ENCODE measurements around the gene CERK.
"Not testable (repeated sequence)": the region's sequence is repeated elsewhere in the genome, so short reads cannot be mapped to it uniquely, and the experiment has no call there.

The CERK gene

DNA sequence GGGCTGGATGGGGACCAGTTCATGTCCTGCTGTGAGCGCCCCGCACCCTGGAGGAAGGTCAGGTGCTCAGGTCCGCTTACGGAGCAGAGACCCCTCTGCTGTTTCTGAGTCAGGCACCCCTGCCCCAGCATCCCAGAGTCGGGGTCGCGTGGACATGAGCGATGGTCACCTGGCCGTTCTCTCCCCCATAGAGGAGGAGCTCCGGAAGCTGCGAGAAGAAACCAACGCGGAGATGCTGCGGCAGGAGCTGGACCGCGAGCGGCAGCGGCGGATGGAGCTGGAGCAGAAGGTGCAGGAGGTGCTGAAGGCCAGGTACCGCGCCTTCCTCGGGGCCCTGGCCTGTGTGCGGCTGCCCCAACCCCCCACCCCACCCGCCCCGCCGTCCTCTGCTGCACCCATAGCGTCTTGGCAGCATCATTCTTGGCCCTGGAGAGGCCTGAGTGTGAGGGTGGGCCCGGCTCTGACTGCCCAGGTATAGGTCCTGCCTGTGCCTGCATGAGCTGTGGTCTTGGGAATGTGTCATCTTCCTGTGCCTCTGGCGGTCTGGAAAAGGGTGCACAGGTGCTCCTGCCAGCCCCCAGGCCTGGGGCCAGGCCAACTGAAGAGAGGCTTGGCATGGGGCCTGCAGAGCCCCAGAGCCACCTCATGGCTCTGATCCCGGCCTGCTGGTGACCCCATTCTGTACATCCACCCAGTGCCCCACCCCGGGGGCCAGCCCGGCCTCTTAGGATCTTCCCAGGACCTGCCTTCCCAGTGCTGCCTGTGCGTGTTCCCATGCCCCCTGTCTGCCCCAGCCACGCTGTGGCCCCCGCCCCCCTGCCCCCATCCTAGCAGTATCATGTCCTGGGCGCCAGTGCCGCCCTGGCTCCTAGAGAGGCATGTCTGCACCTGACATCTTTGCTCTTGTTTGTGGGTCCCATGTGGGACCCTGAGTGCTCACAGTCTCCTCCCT is 79.8 kb downstream of the CERK start:
- no peak for DNase-seq

GRCh38 chr22:46657655-46657953 is 80.4 kb downstream of the CERK start:
- no peak for DNase-seq

GRCh38 chr22:46656856-46657654 is 81.0 kb downstream of the CERK start:
- DNase-seq = no peak

- DNase-seq = no peak
Observed at GRCh38 chr22:46655861-46656608, 82.0 kb downstream of the CERK start.

- no peak for DNase-seq
Observed at GRCh38 chr22:46654927-46655595, 83.0 kb downstream of the CERK start.

DNA sequence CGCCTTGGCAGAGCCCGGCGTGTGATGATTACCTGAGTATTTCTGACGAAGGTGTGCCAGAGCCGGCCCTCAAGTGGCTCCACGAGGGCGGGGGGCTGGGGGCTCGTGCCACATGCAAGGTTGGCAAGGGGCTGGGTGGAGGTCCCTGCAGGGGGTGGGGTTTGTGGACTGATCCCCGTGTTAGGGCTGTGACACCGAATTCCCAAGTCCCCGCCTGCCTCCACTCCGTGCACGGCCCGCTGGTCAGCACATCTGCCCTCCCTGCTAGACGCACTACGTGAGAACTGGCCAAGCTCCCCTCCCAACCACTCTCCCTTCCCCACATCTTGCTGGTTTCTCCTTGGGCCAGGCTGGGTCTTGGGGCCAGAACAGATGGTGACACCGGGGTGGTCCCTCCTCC is 83.6 kb downstream of the CERK start:
- no peak for DNase-seq

DNA sequence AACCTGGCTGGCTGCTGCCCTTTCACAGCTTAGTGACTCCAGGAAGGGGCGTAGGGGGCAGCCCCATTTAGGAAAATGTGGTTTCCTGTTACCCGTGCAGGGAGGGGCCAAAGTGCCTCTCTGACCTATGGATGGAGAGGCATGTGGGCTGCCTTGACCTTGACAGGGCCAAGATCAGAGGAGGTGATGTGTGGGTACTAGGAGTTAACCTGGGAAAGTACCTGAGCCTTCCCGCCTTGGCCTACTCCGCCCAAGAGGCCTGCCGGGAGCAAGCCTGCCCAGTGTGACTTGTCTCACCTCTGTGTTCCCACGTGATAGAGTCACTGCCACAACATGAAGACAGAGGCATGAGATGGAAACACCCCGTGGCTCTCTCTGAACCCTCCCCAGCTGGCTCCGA is 84.5 kb downstream of the CERK start:
- peak; percentile 25 for DNase-seq

DNA sequence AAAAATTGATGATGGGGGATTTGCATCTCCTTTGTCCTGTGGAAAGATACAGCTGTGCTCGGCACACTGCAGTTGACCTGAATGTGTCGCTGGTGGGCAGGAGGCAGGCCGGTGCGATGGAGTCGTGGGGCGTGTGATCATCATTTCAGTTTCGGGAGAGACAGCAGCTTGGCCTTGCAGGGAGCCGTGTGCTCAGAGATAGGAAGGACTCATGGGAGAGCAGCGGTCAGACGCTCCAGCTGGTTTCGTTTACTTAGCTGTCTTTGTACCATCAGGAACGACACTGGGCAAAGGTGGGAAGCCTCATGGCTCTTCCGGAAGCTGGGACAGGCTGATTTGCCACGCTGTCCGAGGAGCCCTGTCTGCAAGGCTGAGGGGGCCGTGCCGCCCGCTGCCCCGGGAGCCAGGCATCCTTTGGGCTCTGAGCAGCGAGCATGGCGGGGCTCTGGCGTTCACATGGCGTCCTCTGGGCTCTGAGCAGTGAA is 85.2 kb downstream of the CERK start:
- no peak for DNase-seq

GRCh38 chr22:46652081-46652846 is 85.8 kb downstream of the CERK start:
- DNase-seq = peak; percentile 41

DNA sequence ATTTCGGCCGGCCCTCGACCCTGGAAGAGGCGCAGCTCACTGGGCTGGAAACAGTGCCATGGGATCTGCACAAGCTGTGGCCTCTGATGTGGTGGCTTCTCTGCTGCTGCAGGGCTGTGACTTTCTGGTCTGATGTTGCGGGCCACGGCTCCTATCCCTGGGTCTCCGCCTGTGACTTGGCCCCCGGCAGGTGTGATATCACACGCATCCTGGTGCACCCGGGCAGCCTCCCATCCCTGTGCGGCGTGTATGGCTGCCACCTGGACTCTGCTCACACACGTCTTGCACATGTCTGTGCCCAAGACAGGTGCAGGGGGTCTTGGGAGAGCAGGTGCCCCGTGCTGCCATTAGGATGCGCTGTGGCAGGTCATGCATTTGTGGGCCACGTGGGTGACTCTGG is 86.7 kb downstream of the CERK start:
- no peak for DNase-seq

DNA sequence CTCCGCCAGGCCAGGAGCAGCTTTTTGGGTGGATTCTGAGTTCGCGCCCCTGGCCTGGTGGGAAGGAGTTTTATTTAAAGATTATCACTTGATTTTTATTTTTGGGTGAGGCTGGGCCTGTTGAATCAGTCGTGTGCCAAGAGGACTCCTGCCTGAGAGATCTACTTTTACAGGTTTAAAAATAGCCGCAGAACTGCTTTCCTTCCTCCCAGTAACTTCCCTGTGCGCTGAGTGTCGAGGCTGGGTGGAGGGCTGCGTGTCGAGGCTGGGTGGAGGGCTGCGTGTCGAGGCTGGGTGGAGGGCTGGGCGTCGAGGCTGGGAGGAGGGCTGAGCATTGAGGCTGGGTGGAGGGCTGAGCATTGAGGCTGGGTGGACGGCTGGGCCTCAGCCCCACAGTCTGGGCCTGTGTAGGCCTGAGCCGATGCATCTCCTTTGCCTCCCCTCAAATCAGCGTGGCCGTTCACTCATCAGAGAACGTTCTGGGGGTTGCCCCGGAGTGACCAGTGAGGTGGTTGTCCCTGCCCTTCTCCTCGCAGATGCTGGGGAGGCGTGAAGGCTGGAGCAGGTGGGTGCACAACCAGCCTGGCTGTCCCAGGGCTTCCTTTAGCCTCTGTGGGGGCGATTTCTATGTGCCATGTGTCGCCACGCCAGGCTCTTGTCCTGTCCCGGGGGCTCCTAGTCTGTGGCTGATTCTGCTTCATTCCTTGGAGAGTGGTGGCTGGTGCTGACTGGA is 87.8 kb downstream of the CERK start:
- no peak for DNase-seq

- peak; percentile 92 for DNase-seq
Observed at GRCh38 chr22:46649141-46650077, 88.6 kb downstream of the CERK start.

GRCh38 chr22:46648225-46648820 is 89.7 kb downstream of the CERK start:
- DNase-seq = not testable (repeated sequence)

DNA sequence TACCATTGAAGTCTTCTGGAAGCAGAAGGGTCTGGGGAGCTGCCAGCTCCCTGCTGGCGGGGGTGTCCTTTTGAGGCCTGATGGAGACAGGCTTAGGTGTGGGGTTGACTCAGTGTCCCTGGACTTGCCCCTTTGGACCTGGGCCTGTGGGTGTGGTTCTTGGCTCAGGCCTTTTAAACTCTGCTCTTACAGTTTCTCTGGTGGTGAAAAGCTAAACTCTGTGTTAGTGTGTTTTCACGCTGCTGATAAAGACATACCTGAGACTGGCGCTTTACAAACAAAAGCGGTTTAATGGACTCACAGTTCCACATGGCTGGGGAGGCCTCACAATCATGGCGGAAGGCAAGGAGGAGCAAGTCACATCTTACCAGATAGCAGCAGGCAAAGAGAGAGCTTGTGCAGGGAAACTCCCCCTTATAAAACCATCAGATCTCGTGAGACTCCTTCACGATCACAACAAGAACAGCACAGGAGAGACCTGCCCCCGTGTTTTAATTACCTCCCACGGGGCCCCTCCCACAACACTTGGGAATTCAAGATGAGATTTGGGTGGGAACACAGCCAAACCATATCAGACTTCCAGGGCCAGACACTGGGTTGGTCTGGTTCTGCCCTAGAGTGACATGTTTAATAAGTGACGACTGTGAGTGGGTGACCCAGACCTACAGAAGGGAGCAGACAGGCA is 91.4 kb downstream of the CERK start:
- peak; percentile 63 for DNase-seq

DNA sequence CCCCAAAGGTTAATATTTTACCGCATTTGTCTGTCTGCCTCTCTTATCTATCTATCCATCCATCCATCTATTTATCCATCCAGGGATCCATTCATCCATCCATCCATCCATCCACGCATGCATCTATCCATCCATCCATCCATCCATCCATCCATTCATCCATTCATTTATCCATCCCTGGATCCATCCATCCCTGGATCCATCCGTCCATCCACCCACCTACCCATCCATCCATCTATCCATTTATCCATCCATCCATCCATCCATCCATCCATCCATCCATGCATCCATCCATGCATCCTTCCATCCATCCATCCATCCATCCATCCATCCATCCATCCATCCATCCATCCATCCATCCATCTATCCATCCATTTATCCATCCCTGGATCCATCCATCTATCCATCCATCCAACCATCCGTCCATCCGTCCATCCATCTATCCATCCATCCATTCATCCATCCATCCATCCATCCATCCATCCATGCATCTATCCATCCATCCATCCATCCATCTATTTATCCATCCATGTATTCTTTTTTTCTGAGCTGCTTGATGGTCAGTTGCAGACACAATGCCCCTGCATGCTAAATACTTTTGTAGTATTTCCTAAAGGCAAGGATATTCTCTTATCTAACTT is 95.1 kb downstream of the CERK start:
- not testable (repeated sequence) for DNase-seq

- no peak for DNase-seq
Observed at GRCh38 chr22:46641811-46642266, 96.2 kb downstream of the CERK start.

- no peak for DNase-seq
Observed at GRCh38 chr22:46640293-46641055, 97.6 kb downstream of the CERK start.

Measured in hematopoietic multipotent progenitor cell treated with erythropoietin and hydrocortisone succinate and interleukin-3 and kit ligand, for 8 days (in vitro differentiated cells).